ENCODE data around the gene EGFR.

- TF ChIP-seq CTCF (conservative IDR thresholded peaks at IDR 0.05; ENCODE audit: low read depth, low read length) (no peak), EZH2 (IDR thresholded peaks at IDR 0.05; ENCODE audit: low read length, unreplicated experiment) (no peak)
Measured at GRCh38 chr7:55013851-55014250, 5.0 kb upstream of the EGFR start.
